GM19023 (cell line): ENCODE results near the gene MTUS2.
"Not testable (repeated sequence)": the region's sequence is repeated elsewhere in the genome, so short reads cannot be mapped to it uniquely, and the experiment has no call there.

Source experiments
- ATAC-seq: cut with Tn5 transposase; IDR thresholded peaks from one replicate; pipeline ENCODE4 v1.9.1; 2021; ENCODE audit warnings: mild to moderate bottlenecking, moderate library complexity; ENCODE audit not compliant: unreplicated experiment

Gene MTUS2

DNA sequence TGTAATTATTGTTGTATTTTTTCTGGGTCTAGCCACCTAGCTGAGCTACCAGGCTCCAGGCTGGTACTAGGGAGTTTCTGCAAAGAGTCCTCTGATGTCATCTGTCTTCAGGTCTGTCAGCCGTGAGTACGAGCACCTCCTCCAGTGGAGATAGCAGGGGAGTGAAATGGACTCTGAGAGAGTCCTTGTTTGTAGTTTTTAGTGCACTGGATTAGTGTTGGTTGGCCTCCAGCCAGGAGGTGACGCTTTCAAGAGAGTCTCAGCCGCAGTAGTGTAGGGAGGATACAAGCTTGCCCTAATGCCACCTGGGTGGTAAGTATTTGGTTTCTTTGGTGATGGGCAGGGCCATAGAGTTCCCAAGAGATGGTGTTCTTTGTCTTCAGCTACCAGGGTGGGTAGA is 390.5 kb downstream of the MTUS2 start:
- ATAC-seq: no peak

DNA sequence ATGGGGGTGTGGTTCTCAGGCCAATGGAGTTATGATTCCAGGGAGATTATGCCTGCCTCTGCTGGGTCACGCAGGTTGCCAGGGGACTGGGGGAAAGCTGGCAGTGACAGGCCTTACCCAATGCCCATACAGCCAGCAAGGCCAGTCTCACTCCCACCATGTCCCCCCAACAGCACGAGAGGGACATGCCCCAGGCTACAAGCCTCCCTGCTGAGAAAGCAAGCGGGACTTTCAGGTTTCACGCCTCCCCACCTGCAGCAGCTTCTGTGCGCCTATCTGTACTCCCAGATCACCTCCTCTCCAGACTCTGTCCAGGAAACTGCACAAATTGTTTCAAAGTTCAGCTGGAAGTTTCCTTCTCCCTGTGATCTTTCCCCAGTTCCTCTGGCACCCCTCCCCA is 391.0 kb downstream of the MTUS2 start:
- not testable (repeated sequence) for ATAC-seq

DNA sequence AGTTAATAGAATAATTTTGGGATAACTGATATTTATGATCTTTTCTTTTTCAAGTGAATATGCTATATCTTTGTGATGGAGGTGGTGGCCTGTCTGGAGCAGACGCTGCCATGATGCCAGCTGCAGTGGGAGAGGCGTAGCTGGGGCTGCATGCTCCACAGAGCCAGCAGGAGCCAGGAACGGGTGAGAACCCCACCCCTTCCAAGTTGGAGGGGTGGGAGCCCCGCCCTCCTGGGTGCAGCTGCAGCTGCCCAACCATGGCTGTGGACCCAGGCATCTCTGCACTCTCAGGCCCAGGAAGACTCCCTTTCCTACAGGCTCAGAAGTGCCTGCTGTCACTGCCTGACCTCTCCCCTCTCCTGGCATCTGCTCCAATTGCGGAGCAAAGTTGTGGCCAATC is 402.3 kb downstream of the MTUS2 start:
- no peak for ATAC-seq

DNA sequence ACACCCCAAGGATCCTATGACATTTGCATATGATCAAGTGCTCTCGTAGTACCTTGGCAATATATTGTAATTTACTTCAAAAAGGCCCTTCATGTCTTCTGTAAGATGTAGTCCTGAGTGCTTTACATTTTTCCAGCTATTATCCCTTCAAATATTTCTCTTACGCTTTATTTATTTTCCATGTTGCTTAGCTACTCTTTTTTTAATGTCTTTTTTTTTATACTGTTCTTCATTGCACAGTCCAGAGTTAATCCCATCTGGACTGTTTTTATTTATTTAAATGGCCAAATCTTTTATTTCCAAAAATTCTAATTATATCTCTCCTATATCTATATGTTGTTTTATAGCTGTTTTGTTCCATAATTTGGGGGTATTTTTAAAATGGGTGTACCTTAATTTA is 404.1 kb downstream of the MTUS2 start:
- ATAC-seq: no peak

DNA sequence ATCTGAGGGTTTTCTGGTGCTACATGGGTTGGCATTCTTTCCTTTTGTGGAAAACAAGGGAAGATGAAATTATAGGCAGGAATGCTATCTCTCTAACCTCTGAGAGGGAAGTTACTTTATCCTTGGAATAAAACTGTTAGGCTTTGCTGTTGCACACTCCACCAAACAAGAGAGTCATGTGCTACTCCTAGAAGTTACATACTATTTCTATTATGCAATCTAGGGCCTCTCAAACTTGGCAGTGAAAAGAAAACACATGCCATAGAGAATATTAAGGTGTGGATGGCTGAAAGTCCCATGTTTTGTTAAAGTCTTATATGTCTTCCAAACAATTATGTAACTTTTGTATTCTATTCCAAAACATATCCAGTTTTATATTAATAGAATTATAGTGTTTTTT is 407.4 kb downstream of the MTUS2 start:
- ATAC-seq: no peak

DNA sequence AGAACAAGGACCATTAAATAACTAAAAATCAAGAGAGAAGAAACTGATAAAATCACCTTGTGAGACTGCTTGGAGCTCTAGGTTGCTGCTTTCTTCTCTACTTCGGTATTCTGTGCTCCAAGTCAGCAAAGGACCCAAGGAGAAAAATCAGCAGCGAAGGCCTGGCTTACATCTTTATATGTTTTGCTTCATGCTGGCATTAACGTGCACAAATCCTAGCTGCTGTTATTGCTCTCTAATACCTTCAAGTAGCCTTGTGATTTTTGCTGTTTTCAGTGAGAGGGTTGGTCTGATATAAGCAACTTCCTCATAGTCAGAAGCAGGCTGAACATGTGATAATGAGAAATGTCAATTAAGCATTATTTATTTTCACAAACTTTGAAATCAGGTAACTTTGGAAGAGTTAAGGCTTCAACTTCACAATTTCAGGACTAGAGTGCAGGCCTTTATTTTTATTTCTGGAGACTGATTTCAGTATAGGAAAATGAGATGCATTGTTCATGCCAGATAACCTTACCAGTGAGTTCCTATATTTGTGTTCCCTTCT is 410.2 kb downstream of the MTUS2 start:
- ATAC-seq: no peak

DNA sequence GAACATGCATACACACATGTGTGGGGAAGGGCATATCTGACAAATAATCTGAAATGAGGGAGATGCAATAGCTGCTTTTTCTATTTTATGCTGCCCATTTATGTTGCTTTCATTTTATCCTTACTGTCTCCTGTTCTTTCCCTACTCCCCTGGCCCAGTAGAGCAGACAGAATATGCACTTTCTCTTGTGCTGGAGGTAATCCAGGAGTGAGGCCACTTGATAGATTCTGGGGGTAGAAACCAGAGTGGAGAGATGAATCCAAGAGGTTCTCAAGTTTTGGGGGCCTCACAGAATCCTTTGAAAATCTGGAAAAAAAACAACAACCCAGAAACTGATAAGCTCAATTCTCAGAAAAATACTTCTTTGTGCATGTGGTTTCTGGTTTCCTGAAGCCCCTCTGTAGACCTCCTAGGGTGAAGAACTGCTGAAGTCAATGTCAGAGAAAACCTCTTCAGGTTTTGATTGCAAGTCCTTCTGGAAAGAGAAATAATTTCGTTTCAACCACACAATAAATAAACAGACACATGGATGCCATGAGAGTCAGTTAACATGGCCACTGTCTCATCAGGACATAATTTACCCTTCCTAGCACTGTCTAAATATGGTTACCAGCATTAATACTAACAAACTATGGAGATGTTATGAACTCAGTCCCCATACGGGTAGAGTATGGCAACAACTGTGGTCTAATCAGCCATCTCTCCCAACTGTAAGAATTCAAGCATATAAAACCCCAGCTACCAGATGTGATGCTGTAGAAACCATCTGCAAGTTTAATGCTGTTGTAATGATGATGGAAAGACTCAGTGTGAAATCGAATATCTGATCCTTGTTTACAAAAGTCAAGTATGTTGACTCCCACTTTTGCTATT is 419.8 kb downstream of the MTUS2 start:
- no peak for ATAC-seq

DNA sequence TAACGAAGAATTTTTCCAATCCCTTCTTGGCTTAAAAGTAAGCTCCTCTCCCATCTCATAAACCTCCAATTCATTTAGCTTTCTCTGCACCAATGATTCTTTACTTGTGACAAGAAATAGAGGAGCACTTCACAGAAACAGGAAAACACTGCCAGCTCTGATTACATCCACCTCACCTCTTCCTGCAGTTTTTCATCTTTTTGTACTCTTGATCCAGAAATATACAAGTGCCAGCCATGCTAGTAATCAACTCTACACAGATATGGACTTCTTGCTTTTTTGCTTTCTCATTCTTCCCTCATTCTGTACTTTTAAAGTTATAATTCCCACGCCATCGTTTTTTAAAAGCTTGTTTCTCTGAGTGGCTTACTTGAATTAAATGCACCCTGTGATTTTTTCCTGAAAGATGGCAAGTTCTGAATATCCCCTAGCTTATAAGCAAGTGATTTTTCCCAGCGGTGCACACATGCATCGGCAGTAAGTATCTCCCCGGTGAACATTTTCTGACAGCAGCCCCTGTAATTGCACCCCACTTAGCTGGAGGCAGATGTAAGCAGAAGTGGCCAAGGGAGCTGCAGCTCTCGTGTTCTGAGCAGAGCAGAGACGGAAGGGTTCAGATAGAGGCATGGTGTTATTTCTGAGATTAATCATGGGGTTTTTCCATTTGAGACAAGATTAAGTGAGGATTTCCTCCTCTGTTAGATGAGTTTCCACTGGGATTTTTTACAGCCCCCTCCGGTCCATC is 434.7 kb downstream of the MTUS2 start:
- ATAC-seq: no peak

DNA sequence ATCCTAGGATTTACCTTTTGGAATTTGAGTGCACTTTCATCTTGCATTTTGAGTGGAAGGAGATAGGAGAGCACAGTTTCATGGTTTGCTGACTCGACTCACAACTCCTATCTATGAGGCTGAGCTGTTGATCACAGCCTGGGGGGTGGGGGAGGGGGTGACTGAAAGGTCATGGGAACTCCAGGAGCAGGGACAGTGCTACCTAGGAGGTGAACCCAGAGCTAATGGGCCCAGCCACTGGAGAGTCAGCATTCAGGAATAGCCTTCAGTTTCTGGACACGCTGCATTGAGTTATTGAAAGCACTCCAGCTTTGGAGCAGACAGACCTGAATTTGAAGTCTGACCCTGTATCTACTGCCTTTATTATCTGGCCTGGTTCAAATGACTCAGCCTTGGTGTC is 435.4 kb downstream of the MTUS2 start:
- ATAC-seq: no peak

DNA sequence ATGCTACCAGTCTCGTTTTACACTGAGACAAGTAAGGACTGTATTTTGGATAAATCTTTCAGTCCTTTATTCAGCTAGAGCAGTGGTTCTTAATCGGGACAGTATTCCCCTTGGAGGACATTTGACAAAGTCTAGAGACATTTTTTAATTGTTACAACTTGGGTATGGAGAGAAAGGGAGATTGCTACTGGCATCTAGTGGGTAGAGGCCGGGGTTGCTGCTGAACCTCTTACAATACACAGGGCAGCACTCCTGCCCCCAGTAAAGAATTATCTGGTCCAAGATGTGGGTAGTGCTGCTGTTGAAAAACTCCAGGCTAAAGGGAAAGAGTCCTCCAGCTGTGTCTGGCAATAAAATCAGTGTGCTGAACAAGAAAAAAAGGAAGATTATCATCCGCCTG is 440.5 kb downstream of the MTUS2 start:
- ATAC-seq: no peak

DNA sequence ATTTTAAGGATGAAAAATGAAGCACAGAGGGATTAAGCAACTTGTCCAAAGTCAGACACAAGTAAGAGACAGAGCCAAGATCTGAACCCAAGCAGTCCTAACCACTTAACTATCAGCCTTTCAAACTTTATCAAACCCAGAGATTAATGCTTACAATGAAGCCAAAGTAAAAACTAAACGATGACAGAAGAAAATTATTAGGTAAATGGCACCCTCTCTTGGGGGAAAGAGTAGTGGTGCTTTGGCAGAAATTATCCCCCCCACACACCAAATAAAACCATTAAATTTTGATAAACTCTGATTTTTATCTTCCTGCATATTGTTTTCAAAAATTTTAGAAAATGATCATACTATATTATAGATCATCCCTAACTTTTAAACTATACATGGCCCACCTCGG is 446.1 kb downstream of the MTUS2 start:
- ATAC-seq: no peak

DNA sequence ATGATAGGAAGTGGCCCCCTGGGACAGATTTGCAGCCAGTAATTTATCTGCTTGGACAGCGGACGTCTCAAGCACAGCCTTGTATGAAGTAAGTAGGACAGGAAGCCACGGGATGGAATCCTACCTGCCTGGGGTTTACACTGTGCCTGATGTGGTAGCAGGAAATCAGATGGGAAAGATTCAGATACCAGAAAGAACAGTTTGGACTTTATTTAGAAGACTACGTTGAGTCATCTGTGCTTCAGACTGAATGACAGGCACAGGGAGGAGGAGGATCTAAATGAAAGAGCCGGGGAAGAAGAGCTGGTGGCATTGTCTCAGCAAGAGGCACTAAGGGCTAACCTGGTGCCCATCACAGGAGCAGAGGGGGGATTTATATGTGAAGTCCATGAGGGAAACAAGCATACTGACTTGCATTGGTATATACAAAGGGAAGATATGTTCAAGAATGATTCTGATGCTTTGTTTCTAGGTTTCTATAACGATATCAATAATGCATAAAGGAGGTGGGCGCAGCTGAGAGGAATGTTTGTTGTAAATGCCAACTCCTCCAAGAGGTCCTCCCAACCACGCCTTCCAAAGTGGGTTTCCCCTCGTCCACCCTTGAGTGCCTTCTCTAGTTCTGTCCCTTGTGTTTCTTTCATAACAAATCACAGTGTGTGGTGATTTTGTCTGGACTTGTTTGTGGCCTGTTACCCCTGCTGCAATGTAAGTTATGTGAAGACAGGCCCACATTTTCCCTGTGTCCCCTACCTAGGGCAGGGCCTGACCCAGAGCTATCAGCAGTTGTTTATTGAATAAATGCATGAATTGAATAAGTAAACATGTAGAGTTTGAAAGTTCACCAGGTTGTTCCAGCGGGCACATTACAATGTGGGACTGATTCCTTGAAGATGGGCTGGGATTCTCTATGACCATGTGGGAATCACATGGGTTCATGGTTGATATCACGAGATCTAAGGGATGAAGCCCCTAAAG is 446.9 kb downstream of the MTUS2 start:
- no peak for ATAC-seq

DNA sequence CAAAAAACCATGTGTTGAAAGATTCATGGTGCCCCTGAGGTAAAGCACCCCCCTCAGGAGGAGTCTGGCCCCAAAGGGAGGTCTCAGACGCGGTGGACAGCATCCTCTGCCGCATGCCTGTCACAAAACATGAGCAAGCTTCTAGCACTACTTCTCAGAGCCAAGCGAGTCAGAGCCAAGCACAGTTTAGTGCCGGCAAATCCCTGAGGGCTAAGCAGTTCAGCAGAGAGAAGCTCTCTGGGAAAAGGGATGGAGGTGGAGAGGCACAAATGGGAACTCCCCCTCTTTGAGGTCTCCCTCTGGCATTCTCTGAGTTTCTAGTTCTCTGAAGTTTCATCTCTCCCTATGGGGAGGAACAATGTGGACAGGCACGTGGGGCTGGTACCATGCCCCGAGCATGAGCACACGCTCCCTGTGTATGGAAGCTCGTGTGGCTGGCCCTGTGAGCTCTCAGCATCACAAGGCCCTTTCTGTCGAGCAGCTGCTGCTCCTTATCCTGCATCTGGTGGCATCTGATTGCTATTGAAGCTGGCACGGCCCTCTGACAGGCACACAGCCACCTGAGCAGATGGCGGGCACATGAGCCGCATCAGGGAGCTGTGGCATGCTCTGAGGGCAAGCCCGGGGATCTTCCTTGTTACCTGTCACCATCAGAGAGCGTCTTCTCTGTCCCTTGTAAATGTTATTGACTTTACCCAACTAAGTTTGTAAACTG is 450.3 kb downstream of the MTUS2 start:
- ATAC-seq: no peak

DNA sequence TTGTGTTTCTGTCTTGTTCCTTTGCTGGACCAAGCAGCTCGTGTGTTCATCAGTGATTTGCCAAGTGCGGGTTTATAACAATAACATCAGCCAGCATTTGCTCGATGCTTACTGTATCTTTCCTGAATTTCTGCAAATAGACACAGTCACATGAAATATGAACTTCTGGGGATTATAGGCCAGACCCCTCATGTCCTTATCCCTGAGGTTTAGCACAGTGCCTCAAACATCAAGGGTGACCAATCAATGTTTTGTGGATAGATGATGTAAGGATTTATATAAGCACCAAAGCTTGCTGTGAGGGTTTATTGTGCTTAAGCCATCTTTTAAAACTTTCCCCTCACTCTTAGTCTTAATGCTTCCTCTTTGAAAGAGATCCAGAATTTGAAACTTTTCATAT is 451.5 kb downstream of the MTUS2 start:
- no peak for ATAC-seq

DNA sequence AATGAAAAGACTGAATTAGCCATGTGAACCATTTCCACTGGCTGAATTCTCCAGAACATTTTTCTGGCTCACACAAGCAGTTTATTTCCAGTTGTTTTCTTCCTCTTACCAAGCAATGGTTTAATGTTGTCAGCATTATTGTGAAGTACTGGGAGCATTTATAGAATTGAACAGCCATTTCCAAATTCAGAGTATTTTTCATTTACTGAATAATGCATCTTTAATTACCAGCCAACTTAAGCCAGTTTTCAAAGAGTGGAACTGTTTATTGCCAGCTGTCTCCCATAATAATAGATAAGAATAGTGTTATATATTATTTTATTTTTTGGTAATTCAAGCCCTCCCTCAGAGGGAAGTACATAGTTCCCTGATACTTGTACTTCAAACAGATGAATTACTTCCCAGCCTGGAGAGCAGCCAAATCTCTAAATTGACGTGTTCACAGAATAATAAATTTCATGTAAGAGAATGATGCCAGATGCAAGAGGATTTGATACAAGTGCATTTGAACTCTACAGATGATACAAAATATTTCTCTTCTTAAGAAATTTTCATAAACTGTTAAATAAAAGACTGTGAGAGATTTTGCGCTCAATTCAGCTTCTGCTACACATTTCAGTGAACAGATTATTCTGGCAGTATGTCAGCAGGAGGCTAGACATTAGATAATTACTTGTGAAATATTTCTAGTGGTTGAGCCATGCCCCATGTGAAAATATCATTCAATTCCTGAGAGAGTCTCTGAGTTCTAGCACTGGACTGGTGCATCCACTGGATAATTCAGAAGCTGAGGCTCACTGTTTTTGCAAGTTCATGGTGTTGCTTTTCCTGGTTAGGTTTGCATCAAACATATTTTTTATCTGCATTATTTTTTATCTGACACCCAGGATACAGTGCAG is 459.5 kb downstream of the MTUS2 start:
- no peak for ATAC-seq

DNA sequence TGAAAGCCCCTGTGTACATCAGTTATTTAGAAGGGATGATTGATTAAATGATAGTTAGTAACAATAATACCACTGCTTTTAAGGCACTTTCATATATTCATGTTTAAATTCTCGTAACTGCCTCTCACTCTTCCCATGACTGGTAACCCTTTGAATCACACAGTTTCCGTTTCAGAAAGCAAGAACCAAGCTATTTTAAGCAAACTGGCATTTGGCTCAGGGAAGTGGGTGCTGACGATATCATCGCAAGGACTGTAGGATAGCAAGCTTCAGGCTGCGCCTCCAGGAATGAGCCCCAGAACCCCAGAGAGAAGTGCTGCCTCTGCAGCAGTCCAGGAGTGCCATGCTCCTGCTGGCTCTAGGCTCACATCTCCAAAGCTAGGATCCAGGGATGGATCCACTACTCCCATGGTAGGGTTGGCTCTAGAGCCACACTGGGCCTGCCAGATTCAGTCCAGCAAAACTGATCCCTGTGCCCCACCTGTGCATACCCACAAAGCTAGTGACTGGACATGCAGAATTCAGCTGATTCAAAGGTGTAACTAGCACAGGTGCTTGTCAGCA is 461.9 kb downstream of the MTUS2 start:
- no peak for ATAC-seq

DNA sequence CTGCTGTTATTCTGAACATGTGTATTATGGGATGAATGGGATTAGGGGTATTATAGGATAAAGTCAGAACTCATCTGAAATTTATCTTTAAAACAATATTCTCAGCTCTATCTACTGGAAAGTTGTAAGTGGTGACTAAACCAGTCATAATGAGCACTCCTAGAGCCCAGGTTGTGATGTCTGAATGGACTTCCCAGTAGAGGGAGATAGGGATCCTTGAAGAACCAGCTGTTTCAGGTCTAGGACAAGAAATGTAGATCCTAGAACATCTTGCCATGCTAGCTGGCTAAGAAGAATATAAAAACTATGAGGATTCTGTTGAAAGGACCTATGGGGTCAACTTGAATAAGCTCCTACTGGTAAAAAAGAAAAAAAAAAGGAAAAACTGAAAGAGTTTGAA is 464.6 kb downstream of the MTUS2 start:
- no peak for ATAC-seq

DNA sequence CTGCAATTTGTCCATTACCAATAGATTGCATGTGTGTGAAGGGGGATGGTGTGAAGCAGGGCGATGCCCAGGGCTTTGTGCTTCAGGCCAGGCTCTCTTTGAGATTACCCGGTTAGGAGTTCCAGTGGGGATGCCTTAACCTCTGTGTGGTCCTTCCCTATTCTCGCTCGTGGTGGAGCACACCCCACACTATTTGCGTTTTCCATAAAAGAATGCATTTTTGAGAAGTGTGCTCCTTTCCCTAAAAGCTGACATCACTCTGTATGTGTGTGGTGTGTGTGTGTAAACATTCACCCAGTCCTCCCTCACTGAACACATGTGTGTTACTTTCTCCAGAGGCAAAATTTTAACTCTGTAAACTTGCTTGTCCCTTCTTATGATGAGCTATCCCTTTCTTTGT is 467.1 kb downstream of the MTUS2 start:
- ATAC-seq: no peak

DNA sequence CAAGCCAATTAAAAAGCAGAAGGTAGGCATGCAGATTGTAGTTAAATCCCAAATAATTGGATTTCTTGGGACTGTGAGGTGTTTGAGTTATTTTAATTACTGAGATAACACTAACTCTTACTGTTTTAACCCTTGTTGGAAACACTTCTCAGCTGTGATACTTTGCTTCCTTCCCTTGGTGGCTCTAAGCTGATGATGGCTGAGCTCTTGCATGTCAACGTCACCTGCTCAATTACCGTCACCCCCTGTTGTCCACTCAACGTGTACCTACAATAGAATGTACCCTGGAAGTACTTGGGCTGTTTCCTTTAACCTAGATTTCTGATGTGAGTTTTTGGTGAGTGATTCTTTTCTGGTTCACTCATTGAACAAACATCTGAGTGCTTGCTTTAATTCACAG is 471.9 kb downstream of the MTUS2 start:
- no peak for ATAC-seq
